Measurements from ENCODE around the gene EZH1.

EZH1 gene

DNA sequence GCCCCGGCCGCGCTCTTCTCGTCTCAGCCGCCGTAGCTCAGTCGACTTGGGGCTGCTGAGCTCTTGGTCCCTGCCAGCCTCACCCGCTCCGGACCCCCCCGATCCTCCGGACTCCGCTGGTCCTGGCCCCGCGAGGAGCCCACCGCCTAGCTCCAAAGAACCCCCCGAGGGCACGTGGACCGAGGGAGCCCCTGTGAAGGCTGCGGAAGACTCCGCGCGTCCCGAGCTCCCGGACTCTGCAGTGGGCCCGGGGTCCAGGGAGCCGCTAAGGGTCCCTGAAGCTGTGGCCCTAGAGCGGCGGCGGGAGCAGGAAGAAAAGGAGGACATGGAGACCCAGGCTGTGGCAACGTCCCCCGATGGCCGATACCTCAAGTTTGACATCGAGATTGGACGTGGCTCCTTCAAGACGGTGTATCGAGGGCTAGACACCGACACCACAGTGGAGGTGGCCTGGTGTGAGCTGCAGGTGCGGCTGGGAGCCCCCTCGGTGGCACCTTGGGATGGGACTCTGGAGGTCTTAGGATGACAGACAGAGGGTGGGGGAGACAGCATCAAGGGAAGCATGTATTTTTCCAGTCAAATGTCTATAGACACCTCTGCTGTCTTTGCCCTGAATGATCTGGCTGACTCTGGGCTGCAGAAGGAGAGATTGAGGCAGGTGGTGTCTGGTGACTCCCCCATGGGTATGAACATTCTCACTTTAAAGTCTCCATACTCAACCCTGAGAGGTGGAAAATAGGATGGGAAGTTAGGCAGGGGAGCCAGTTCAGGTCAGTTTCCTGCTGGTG is 36.2 kb upstream of the EZH1 start:
- Histone ChIP-seq H3K36me3 (peaks cover 32 to 37% (median 36%) of the 10 kb centered on the region in 3 donors), H3K27ac (no peak overlapping the region), H3K27me3 (peaks cover 0 to 63% of the 10 kb centered on the region in 2 donors), H3K4me1 (peaks cover 0 to 43% (median 22%) of the 10 kb centered on the region in 4 donors), H3K9me3 (no peaks in the 10 kb centered on the region), H3K4me3 (peak overlapping the region in 1 of 2 donors; percentile 36)
- intact Hi-C loops (cut with DNase I; ENCODE audit: low total_unique reads) = no loop called here
- TF ChIP-seq, protein P1, sequence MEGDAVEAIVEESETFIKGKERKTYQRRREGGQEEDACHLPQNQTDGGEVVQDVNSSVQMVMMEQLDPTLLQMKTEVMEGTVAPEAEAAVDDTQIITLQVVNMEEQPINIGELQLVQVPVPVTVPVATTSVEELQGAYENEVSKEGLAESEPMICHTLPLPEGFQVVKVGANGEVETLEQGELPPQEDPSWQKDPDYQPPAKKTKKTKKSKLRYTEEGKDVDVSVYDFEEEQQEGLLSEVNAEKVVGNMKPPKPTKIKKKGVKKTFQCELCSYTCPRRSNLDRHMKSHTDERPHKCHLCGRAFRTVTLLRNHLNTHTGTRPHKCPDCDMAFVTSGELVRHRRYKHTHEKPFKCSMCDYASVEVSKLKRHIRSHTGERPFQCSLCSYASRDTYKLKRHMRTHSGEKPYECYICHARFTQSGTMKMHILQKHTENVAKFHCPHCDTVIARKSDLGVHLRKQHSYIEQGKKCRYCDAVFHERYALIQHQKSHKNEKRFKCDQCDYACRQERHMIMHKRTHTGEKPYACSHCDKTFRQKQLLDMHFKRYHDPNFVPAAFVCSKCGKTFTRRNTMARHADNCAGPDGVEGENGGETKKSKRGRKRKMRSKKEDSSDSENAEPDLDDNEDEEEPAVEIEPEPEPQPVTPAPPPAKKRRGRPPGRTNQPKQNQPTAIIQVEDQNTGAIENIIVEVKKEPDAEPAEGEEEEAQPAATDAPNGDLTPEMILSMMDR (IDR thresholded peaks at IDR 0.05) = no peak
- no peak for DNase-seq

DNA sequence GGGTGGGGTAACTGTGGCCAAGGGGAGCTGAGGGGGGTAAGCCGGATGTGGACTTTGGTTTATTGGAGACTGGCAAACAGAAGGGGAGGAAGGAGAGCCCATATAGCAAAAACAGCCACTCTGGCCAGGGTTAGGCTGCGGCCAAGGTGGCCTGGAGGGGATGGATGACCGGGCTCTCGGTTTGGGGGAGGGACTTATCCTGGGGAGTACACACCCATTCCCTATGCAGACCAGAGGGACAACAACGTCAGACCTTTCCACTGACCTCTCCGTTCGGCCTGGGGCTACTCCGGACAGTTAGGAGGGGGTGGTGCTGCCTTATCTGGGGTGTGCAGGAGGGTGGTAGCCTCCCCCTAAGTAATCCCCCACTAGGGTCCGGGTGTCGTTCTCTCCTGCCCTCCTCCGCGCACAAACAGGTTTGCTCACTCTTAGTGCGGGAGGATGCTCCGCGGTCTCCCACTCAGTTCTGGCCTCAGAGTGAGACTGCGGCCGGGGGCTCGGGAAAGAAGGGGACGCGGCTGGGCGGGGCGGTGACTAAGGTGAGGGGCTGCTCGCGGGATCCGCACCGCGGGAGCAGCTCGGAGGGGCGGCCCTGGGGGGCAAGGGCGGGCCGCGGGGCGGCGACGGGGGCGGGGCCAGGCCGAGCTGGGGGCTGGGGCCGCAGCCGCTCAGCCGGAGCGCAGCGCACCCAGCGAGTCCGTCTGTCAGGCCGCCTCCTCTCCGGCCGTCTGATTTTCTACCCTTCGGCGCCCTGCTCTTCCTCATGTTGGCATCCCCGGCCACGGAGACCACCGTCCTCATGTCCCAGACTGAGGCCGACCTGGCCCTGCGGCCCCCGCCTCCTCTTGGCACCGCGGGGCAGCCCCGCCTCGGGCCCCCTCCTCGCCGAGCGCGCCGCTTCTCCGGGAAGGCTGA is 35.4 kb upstream of the EZH1 start, which contains the start of gene WNK4:
Gene WNK4, plus strand, starts transcription at position 675 of the 915 bp plus-strand sequence. Its CDS starts 89 bp downstream, at position 764.
- no peak for DNase-seq
- Histone ChIP-seq H3K27ac (no peak within 1 kb of the TSS), H3K4me3 (peak within 1 kb of the TSS in 1 of 2 donors; percentile 36), H3K27me3 (peaks cover 0 to 54% of the 10 kb centered on the region in 2 donors), H3K36me3 (peaks cover 40 to 46% (median 45%) of the 10 kb centered on the region in 3 donors), H3K9me3 (no peaks in the 10 kb centered on the region), H3K4me1 (peaks cover 0 to 40% (median 21%) of the 10 kb centered on the region in 4 donors)
- intact Hi-C loops (cut with DNase I; ENCODE audit: low total_unique reads) = no loop called here
- TF ChIP-seq, protein P1 (IDR thresholded peaks at IDR 0.05) = no peak

DNA sequence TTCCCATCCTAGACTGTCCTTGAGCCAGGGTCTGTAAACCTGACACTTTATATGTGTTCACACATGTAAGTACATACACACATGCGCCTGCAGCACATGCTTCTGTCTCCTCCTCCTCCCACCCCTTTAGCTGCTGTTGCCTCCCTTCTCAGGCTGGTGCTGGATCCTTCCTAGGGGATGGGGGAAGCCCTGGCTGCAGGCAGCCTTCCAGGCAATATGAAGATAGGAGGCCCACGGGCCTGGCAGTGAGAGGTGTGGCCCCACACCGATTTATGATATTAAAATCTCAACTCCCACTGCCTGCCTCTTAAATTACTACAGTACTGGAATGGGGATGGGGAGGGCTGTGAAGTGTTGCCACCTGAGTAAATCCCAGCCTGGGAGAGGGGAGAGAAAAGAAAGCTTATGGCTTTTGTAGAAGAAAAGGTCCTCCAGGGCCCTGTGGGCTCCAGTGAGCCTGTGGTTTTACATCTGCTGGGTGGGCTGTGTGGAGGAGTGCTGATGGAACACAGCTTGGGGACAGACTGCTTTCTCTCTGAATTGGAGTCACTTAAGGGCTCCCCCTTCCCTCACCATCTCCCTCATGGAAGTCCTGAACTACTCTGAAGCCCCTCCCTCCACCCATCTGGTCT is 34.6 kb upstream of the EZH1 start:
- TF ChIP-seq, protein P1 (IDR thresholded peaks at IDR 0.05) = no peak
- DNase-seq = no peak
- peaks cover 40 to 50% (median 48%) of the 10 kb centered on the region in 3 donors for H3K36me3 ChIP-seq
- peaks cover 0 to 33% (median 19%) of the 10 kb centered on the region in 4 donors for H3K4me1 ChIP-seq
- no peak overlapping the region for H3K4me3 ChIP-seq
- peaks cover 0 to 46% of the 10 kb centered on the region in 2 donors for H3K27me3 ChIP-seq
- H3K9me3 ChIP-seq = no peaks in the 10 kb centered on the region
- H3K27ac ChIP-seq = no peak overlapping the region
- intact Hi-C loops (cut with DNase I; ENCODE audit: low total_unique reads) = no loop called here

DNA sequence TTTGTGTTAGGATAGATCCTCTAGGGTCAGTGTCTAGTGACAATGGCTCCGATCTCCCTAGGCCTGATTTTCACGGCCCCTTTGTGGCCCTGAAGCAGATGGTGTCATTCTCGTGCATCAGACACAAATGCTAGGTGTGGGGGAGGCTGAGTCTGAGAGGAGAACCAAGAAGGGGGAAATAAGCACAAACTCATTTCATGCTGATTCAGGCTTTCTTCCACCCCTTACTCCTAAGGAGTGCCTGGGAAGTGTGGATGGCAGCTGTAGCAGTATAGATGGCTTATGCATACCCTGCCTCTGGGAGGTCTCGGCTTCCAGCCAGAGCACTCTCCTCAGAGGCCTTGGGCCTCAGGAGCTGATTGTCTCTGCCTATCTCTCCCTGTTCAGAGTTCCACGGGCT is 33.7 kb upstream of the EZH1 start:
- peaks cover 0 to 38% of the 10 kb centered on the region in 2 donors for H3K27me3 ChIP-seq
- H3K27ac ChIP-seq = no peak overlapping the region
- no peaks in the 10 kb centered on the region for H3K9me3 ChIP-seq
- peaks cover 40 to 50% (median 48%) of the 10 kb centered on the region in 3 donors for H3K36me3 ChIP-seq
- no peak overlapping the region for H3K4me3 ChIP-seq
- TF ChIP-seq, protein P1 (IDR thresholded peaks at IDR 0.05) = no peak
- H3K4me1 ChIP-seq = peaks cover 0 to 36% (median 23%) of the 10 kb centered on the region in 4 donors
- DNase-seq = no peak
- intact Hi-C loops (cut with DNase I; ENCODE audit: low total_unique reads) = no loop called here

DNA sequence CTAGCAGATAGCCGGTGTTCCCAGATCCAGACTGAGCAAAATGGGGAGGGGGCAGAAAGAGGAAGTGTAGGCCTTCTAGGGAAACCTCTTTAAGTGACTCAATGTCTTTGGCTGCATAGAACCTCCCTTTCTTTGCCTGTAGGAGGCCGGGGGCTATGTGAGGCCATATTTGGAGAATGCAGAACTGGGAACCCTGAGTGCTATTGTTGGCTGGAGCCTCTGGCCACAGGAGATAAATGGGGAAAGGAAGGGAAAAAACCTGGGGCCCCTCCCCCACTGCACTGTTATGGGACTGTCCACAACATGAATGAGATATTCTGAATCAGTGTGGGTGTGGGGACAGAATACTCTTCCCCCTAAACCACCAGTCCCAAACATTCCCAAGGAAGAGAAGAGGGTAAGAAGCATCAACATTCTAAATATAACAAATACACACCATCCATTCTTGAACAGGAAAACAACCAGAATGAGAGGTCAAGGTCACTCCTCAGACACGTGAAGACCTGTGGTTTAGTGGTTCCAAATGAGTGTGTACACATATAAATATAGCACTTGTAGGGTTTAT is 30.8 kb upstream of the EZH1 start:
- DNase-seq = no peak
- Histone ChIP-seq H3K36me3 (peaks cover 40 to 50% (median 48%) of the 10 kb centered on the region in 3 donors), H3K27ac (no peak overlapping the region), H3K27me3 (peaks cover 0 to 8% of the 10 kb centered on the region in 2 donors), H3K4me1 (peaks cover 0 to 26% (median 16%) of the 10 kb centered on the region in 4 donors), H3K9me3 (no peaks in the 10 kb centered on the region), H3K4me3 (no peak overlapping the region)
- TF ChIP-seq, protein P1 (IDR thresholded peaks at IDR 0.05) = no peak
- intact Hi-C loops (cut with DNase I; ENCODE audit: low total_unique reads) = no loop called here

Measured in tibial artery (tissue), 4 donors.